Ishikawa (cell line): ENCODE results near the gene KCNAB1.

Experiments
- TAF1 ChIP-seq: IDR thresholded peaks from 2 replicates; pipeline ENCODE4 v1.6.1; 2012; ENCODE audit warnings: low read depth, mild to moderate bottlenecking
- TCF12 ChIP-seq: IDR thresholded peaks from 2 replicates; pipeline ENCODE4 v1.6.1; 2012; ENCODE audit warnings: low read depth
- USF1 ChIP-seq: IDR thresholded peaks from 2 replicates; pipeline ENCODE4 v1.6.1; 2012

- TF ChIP-seq TAF1, result no peak
- no peak for TF ChIP-seq TCF12
- no peak for TF ChIP-seq USF1
These were observed 399.4 kb downstream of the KCNAB1 start for GRCh38 chr3:156519758-156520162.
